Neural cell (in vitro differentiated cells): ENCODE measurements around the gene CYSRT1. TPM values are rescaled to one million over a fixed set of nuclear protein-coding genes. Genes with fewer than 3 reads are reported as not detected.

Experiments used
- H2AFZ ChIP-seq: fragments of 200-600, 300-800 bp; sonication (generic), shearing (Covaris generic); 2 replicates; pipeline ENCODE4 v1.6.0; 2014; ENCODE audit warnings: low read depth, mild to moderate bottlenecking, antibody characterized with exemption, low read length, moderate library complexity
- H3F3A ChIP-seq: fragments of 200-600 bp; shearing (Covaris generic); 2 replicates; pipeline ENCODE4 v1.6.1; 2016; ENCODE audit warnings: mild to moderate bottlenecking, moderate library complexity, mixed read lengths, antibody characterized with exemption, low read length; ENCODE audit not compliant: insufficient read depth, poor library complexity, severe bottlenecking
- H3K27ac ChIP-seq: fragments of 200-600, 300-800 bp; sonication (generic), shearing (Covaris generic); 2 replicates; pipeline ENCODE4 v1.5.1; 2014; ENCODE audit warnings: mild to moderate bottlenecking, low read length, moderate library complexity
- H3K27me3 ChIP-seq: fragments of 300-800, 200-600 bp; sonication (generic), shearing (Covaris generic); 2 replicates; pipeline ENCODE4 v1.6.0; 2014; ENCODE audit warnings: mild to moderate bottlenecking, low read depth, low read length, moderate library complexity; ENCODE audit not compliant: insufficient read depth
- H3K36me3 ChIP-seq: fragments of 300-800, 200-600 bp; sonication (generic), shearing (Covaris generic); 2 replicates; pipeline ENCODE4 v1.5.1; 2014; ENCODE audit warnings: mild to moderate bottlenecking, antibody characterized with exemption, low read length, moderate library complexity; ENCODE audit not compliant: insufficient read depth
- H3K4me2 ChIP-seq: fragments of 300-800, 200-600 bp; sonication (generic), shearing (Covaris generic); 2 replicates; pipeline ENCODE4 v1.6.0; 2014; ENCODE audit warnings: mild to moderate bottlenecking, low read length
- H3K4me3 ChIP-seq: fragments of 300-800, 200-600 bp; sonication (generic), shearing (Covaris generic); 2 replicates; pipeline ENCODE4 v1.5.1; 2014; ENCODE audit warnings: mild to moderate bottlenecking, low read length, moderate library complexity
- H3K79me2 ChIP-seq: fragments of 200-600 bp; shearing (Covaris generic); replicated peaks from 2 replicates; pipeline ENCODE4 v1.6.0; 2014; ENCODE audit warnings: mild to moderate bottlenecking, low read length, moderate library complexity; ENCODE audit not compliant: insufficient read depth
- H3K9ac ChIP-seq: fragments of 300-800, 200-600 bp; sonication (generic), shearing (Covaris generic); 2 replicates; pipeline ENCODE4 v1.6.1; 2016; ENCODE audit warnings: mild to moderate bottlenecking, low read length, mixed read lengths
- H3K9me2 ChIP-seq: fragments of 200-600 bp; shearing (Covaris generic); 2 replicates; pipeline ENCODE4 v1.6.1; 2016; ENCODE audit warnings: mild to moderate bottlenecking, low read length, mixed read lengths; ENCODE audit not compliant: insufficient read depth
- H3K9me3 ChIP-seq: fragments of 200-600, 300-800 bp; sonication (generic), shearing (Covaris generic); 2 replicates; pipeline ENCODE4 v1.6.1; 2016; ENCODE audit warnings: mild to moderate bottlenecking, mixed run types, low read length, moderate library complexity, mixed read lengths
- H4K20me1 ChIP-seq: fragments of 200-600 bp; shearing (Covaris generic); 2 replicates; pipeline ENCODE4 v1.6.1; 2016; ENCODE audit warnings: mild to moderate bottlenecking, mixed run types; ENCODE audit not compliant: insufficient read depth
- CTCF ChIP-seq: fragments of 450-650 bp; IDR thresholded peaks from 2 replicates; pipeline ENCODE4 v1.5.1; 2014; ENCODE audit warnings: antibody characterized with exemption, mild to moderate bottlenecking, moderate library complexity; ENCODE audit not compliant: poor library complexity, severe bottlenecking
- EP300 ChIP-seq: fragments of 450-650 bp; conservative IDR thresholded peaks from 2 replicates; pipeline ENCODE4 v1.6.1; 2014; ENCODE audit warnings: antibody characterized with exemption, mild to moderate bottlenecking, moderate library complexity; ENCODE audit not compliant: poor library complexity, severe bottlenecking
- EZH2 ChIP-seq: fragments of 200-600, 300-800 bp; shearing (Covaris generic), sonication (generic); IDR thresholded peaks from 2 replicates; pipeline ENCODE4 v1.6.1; 2014; ENCODE audit warnings: antibody characterized with exemption, low read length, borderline replicate concordance, mild to moderate bottlenecking; ENCODE audit not compliant: insufficient read depth, poor library complexity, severe bottlenecking
- MXI1 ChIP-seq: fragments of 450-650 bp; conservative IDR thresholded peaks from 2 replicates; pipeline ENCODE4 v1.6.1; 2014; ENCODE audit warnings: antibody characterized with exemption, mild to moderate bottlenecking; ENCODE audit not compliant: poor library complexity, severe bottlenecking
- POLR2AphosphoS5 ChIP-seq: IDR thresholded peaks from 2 replicates; pipeline ENCODE4 v1.6.1; 2012
- RAD21 ChIP-seq: fragments of 450-650 bp; conservative IDR thresholded peaks from 2 replicates; pipeline ENCODE4 v1.6.1; 2014; ENCODE audit warnings: antibody characterized with exemption, mild to moderate bottlenecking, moderate library complexity
- REST ChIP-seq: IDR thresholded peaks from 2 replicates; pipeline ENCODE4 v1.6.1; 2012; ENCODE audit warnings: borderline replicate concordance
- SMC3 ChIP-seq: fragments of 450-650 bp; conservative IDR thresholded peaks from 2 replicates; pipeline ENCODE4 v1.6.1; 2014; ENCODE audit warnings: antibody characterized with exemption, mild to moderate bottlenecking, moderate library complexity; ENCODE audit not compliant: poor library complexity
- TAF1 ChIP-seq: IDR thresholded peaks from 2 replicates; pipeline ENCODE4 v1.6.1; 2012; ENCODE audit warnings: low read depth
- polyA plus RNA-seq: library from polyadenylated mRNA; depleted of rRNA; stranded (reverse); fragments of >200 nt; gene quantifications from 2 replicates; pipeline ENCODE4 v1.2.3, GENCODE V29; 2014

Gene CYSRT1
- polyA plus RNA-seq, 1 donor from 2014 or later, result 3.3 TPM

- Histone ChIP-seq H3K9me3 (no peaks in the 10 kb centered on the region), H3K9me2 (no peaks in the 10 kb centered on the region), H4K20me1 (no peaks in the 10 kb centered on the region), H2AFZ (no peak overlapping the region), H3K36me3 (no peaks in the 10 kb centered on the region), H3K27ac (no peak overlapping the region), H3K4me3 (no peak overlapping the region), H3K9ac (no peak overlapping the region), H3F3A (no peaks in the 10 kb centered on the region), H3K4me2 (no peak overlapping the region), H3K27me3 (no peaks in the 10 kb centered on the region), H3K79me2 (no peaks in the 10 kb centered on the region)
- no peak for TF ChIP-seq MXI1
- no peak for TF ChIP-seq EZH2
- no peak for TF ChIP-seq SMC3
- TF ChIP-seq POLR2AphosphoS5, result no peak
- no peak for TF ChIP-seq RAD21
- TF ChIP-seq TAF1, result no peak
- no peak for TF ChIP-seq REST
- no peak for TF ChIP-seq EP300
- no peak for TF ChIP-seq CTCF
Observed at GRCh38 chr9:137235424-137236237, 10.7 kb downstream of the CYSRT1 start.

GRCh38 chr9:137236238-137236935, 11.4 kb downstream of the CYSRT1 start:
- TF ChIP-seq CTCF (peak; percentile 82), MXI1 (no peak), RAD21 (peak; percentile 58), SMC3 (peak; percentile 66)
- H3K79me2 ChIP-seq, result no peaks in the 10 kb centered on the region
- no peak overlapping the region for H3K9ac ChIP-seq
- no peaks in the 10 kb centered on the region for H3K36me3 ChIP-seq
- H2AFZ ChIP-seq, result no peak overlapping the region
- no peaks in the 10 kb centered on the region for H4K20me1 ChIP-seq
- H3K9me2 ChIP-seq, result no peaks in the 10 kb centered on the region
- H3K4me3 ChIP-seq, result no peak overlapping the region
- H3K27ac ChIP-seq, result no peak overlapping the region
- H3F3A ChIP-seq, result no peaks in the 10 kb centered on the region
- H3K9me3 ChIP-seq, result no peaks in the 10 kb centered on the region
- H3K27me3 ChIP-seq, result no peaks in the 10 kb centered on the region
- H3K4me2 ChIP-seq, result no peak overlapping the region
